H9 (cell line): Measurements from ENCODE around the gene C3orf22. TPM values are rescaled to one million over a fixed set of nuclear protein-coding genes. Genes with fewer than 3 reads are reported as not detected.

Source experiments
- DNase-seq: peaks from one replicate; pipeline ENCODE4 v3.0.0-alpha.2; 2017
- H2AFZ ChIP-seq: one replicate; pipeline ENCODE4 v1.6.1; 2013; ENCODE audit warnings: mild to moderate bottlenecking, low read length, control low read depth, moderate library complexity
- H2AK5ac ChIP-seq: 2 replicates; pipeline ENCODE4 v1.6.1; 2013; ENCODE audit warnings: low read length, control low read depth, mixed read lengths; ENCODE audit not compliant: insufficient read length
- H2BK120ac ChIP-seq: one replicate; pipeline ENCODE4 v1.6.1; 2013; ENCODE audit warnings: low read depth, mild to moderate bottlenecking, low read length, control low read depth, inconsistent platforms; ENCODE audit not compliant: poor library complexity, severe bottlenecking
- H2BK12ac ChIP-seq: 2 replicates; pipeline ENCODE4 v1.6.1; 2013; ENCODE audit warnings: low read length, control low read depth, mixed read lengths, low read depth; ENCODE audit not compliant: insufficient read length
- H2BK15ac ChIP-seq: 2 replicates; pipeline ENCODE4 v1.6.1; 2013; ENCODE audit warnings: low read depth, low read length, control low read depth
- H2BK20ac ChIP-seq: one replicate; pipeline ENCODE4 v1.6.1; 2013; ENCODE audit warnings: low read depth, mild to moderate bottlenecking, low read length, control low read depth, inconsistent platforms; ENCODE audit not compliant: poor library complexity, severe bottlenecking
- H2BK5ac ChIP-seq: 2 replicates; pipeline ENCODE4 v1.6.1; 2013; ENCODE audit warnings: low read length, control low read depth, mixed read lengths; ENCODE audit not compliant: insufficient read length
- H3K14ac ChIP-seq: 2 replicates; pipeline ENCODE4 v1.6.1; 2013; ENCODE audit warnings: low read length, control low read depth; ENCODE audit not compliant: insufficient read depth
- H3K18ac ChIP-seq: 2 replicates; pipeline ENCODE4 v1.6.1; 2013; ENCODE audit warnings: low read depth, mild to moderate bottlenecking, mixed read lengths, low read length, control low read depth; ENCODE audit not compliant: insufficient read length
- H3K23ac ChIP-seq: 2 replicates; pipeline ENCODE4 v1.6.1; 2013; ENCODE audit warnings: low read length, control low read depth, mixed read lengths, low read depth; ENCODE audit not compliant: insufficient read length
- H3K23me2 ChIP-seq: 2 replicates; pipeline ENCODE4 v1.6.1; 2013; ENCODE audit warnings: low read depth, mild to moderate bottlenecking, mixed read lengths, low read length, control low read depth; ENCODE audit not compliant: insufficient read length, poor library complexity, severe bottlenecking
- H3K27ac ChIP-seq: 2 replicates; pipeline ENCODE4 v1.5.1; 2013; ENCODE audit warnings: low read length, control low read depth, mixed read lengths, low read depth; ENCODE audit not compliant: insufficient read length
- H3K27me3 ChIP-seq: 2 replicates; pipeline ENCODE4 v1.6.1; 2013; ENCODE audit warnings: low read length, control low read depth, inconsistent platforms; ENCODE audit not compliant: insufficient read depth
- H3K4ac ChIP-seq: 2 replicates; pipeline ENCODE4 v1.6.1; 2013; ENCODE audit warnings: low read depth, mild to moderate bottlenecking, control low read depth, inconsistent platforms, low read length, moderate library complexity
- H3K4me1 ChIP-seq: 2 replicates; pipeline ENCODE4 v1.6.1; 2013; ENCODE audit warnings: low read length, control low read depth, inconsistent platforms; ENCODE audit not compliant: insufficient read depth
- H3K4me2 ChIP-seq: 2 replicates; pipeline ENCODE4 v1.6.1; 2013; ENCODE audit warnings: low read length, control low read depth, mixed read lengths; ENCODE audit not compliant: insufficient read length, insufficient read depth
- H3K56ac ChIP-seq: 2 replicates; pipeline ENCODE4 v1.6.1; 2013; ENCODE audit warnings: low read depth, mild to moderate bottlenecking, mixed read lengths, low read length, control low read depth; ENCODE audit not compliant: insufficient read length
- H3K79me1 ChIP-seq: 2 replicates; pipeline ENCODE4 v1.6.1; 2013; ENCODE audit warnings: low read depth, mild to moderate bottlenecking, moderate library complexity, low read length, control low read depth, inconsistent platforms; ENCODE audit not compliant: insufficient read depth, poor library complexity, severe bottlenecking
- H3K79me2 ChIP-seq: 2 replicates; pipeline ENCODE4 v1.6.1; 2013; ENCODE audit warnings: low read length, control low read depth, inconsistent platforms; ENCODE audit not compliant: insufficient read depth
- H3K9ac ChIP-seq: 2 replicates; pipeline ENCODE4 v1.6.1; 2013; ENCODE audit warnings: low read length, control low read depth, mixed read lengths; ENCODE audit not compliant: insufficient read length; ENCODE audit errors: extremely low read depth
- H3K9me3 ChIP-seq: one replicate; pipeline ENCODE4 v1.6.1; 2013; ENCODE audit warnings: low read depth, low read length, inconsistent platforms; ENCODE audit not compliant: control insufficient read depth
- H3T11ph ChIP-seq: one replicate; pipeline ENCODE4 v1.6.1; 2013; ENCODE audit warnings: mild to moderate bottlenecking, low read length, control low read depth, inconsistent platforms
- H4K20me1 ChIP-seq: one replicate; pipeline ENCODE4 v1.6.1; 2013; ENCODE audit not compliant: control insufficient read depth, insufficient read length, insufficient read depth
- H4K5ac ChIP-seq: 2 replicates; pipeline ENCODE4 v1.6.1; 2013; ENCODE audit warnings: low read depth, mild to moderate bottlenecking, mixed read lengths, low read length, control low read depth; ENCODE audit not compliant: insufficient read length
- H4K8ac ChIP-seq: replicated peaks from 2 replicates; pipeline ENCODE4 v1.6.1; 2013; ENCODE audit warnings: low read length, control low read depth, mixed read lengths, low read depth; ENCODE audit not compliant: insufficient read length
- H4K91ac ChIP-seq: 2 replicates; pipeline ENCODE4 v1.6.1; 2013; ENCODE audit warnings: low read depth, mild to moderate bottlenecking, moderate library complexity, mixed read lengths, low read length, control low read depth; ENCODE audit not compliant: insufficient read length
- H3K27ac Mint-ChIP-seq, 3 experiments: 2 replicates in 2 of 3; 3 replicates in 1 of 3; pipeline ENCODE4 v1.8.0; 2020 to 2021; ENCODE audit warnings: mixed read lengths in 3 of 3, mild to moderate bottlenecking in 1 of 3, moderate library complexity in 1 of 3
- H3K27me3 Mint-ChIP-seq: 2 replicates; pipeline ENCODE4 v1.8.0; 2021; ENCODE audit warnings: low read depth, mild to moderate bottlenecking, moderate library complexity, mixed read lengths
- H3K36me3 Mint-ChIP-seq, 3 experiments: 2 replicates in 2 of 3; 3 replicates in 1 of 3; pipeline ENCODE4 v1.8.0; 2020 to 2021; ENCODE audit warnings: low read depth in 3 of 3, mixed read lengths in 3 of 3; ENCODE audit not compliant: insufficient read depth in 1 of 3
- H3K4me1 Mint-ChIP-seq, 2 experiments: 2 replicates each; pipeline ENCODE4 v1.8.0; 2020; ENCODE audit warnings: mixed read lengths in 2 of 2
- H3K4me3 Mint-ChIP-seq, 2 experiments: 2 replicates in 1 of 2; 3 replicates in 1 of 2; pipeline ENCODE4 v1.8.0; 2020 to 2021; ENCODE audit warnings: mild to moderate bottlenecking in 2 of 2, mixed read lengths in 2 of 2, moderate library complexity in 1 of 2
- H3K9me3 Mint-ChIP-seq, 2 experiments: 2 replicates in 1 of 2; 3 replicates in 1 of 2; pipeline ENCODE4 v1.8.0; 2020; ENCODE audit warnings: mild to moderate bottlenecking in 2 of 2, mixed read lengths in 2 of 2, moderate library complexity in 1 of 2
- WGBS: extraction: QIAGEN DNeasy Blood & Tissue Kit; methylation state at CpG from one replicate; pipeline ENCODE4 v1.1.7; 2013; ENCODE audit warnings: missing lambda C conversion rate, low lambda C conversion rate, mixed read lengths; ENCODE audit not compliant: insufficient read length; ENCODE audit errors: extremely low coverage; 5-methylcytosine and 5-hydroxymethylcytosine counted together
- total RNA-seq: library from RNA; stranded (reverse); gene quantifications from 2 replicates; pipeline ENCODE4 v1.2.1, GENCODE V29; 2021
- TF ChIP-seq, protein P1 (sequence below): fragments of 200-600 bp; sonication (generic); conservative IDR thresholded peaks from 3 replicates; pipeline ENCODE4 v1.8.0; 2021; ENCODE audit warnings: antibody characterized with exemption, mild to moderate bottlenecking

Gene C3orf22
- total RNA-seq, 1 experiment from 2014 or later, result not detected

DNA sequence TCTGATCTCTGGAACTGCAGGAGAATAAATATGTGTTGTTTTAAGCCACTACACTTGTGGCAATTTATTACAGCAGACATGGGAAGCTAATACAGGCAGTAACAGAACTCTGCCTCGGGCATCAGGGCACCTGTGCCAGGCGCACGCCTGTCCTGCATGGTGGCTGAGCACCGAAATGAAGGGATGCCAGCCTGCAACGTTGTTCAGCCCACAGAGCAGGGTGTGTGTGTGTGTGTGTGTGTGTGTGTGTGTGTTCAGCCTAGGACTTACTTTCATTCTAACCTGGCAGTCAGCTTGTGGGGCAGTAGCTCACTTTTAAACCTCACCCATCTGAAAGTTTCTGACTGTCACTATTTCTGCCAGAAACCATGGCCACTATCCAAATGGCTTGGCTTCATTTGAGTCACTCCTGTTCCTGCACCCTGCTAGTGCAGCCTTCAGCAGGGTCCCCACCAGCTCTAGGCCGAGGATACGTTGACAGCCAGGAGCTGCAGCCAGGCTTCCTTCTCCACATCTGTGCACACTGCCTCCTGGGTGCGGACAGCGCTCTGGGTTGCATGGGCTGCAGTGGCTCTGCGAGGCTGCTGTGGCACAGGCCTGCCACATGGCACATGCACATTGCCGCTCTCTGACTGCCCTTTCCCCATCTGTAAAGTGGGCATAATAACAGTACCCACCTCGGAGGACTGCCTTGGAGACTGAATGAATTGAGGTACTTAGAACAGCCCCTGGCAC, 45.6 kb downstream of the C3orf22 start:
- Histone ChIP-seq H2BK15ac (no peak overlapping the region), H2BK20ac (no peak overlapping the region), H3K23ac (no peak overlapping the region), H3K27ac (no peak overlapping the region), H4K8ac (no peak overlapping the region), H3K79me2 (no peaks in the 10 kb centered on the region), H3K27me3 (no peaks in the 10 kb centered on the region), H3K4me2 (no peak overlapping the region), H3T11ph (no peak overlapping the region), H3K18ac (no peak overlapping the region), H2AK5ac (no peak overlapping the region), H2AFZ (no peak overlapping the region), H2BK120ac (no peak overlapping the region), H3K14ac (no peak overlapping the region), H2BK5ac (no peak overlapping the region), H4K20me1 (no peaks in the 10 kb centered on the region), H3K4me1 (no peaks in the 10 kb centered on the region), H4K5ac (no peak overlapping the region), H3K4ac (no peak overlapping the region), H3K56ac (no peak overlapping the region), H3K9ac (no peak overlapping the region), H2BK12ac (no peak overlapping the region), H3K9me3 (no peaks in the 10 kb centered on the region), H3K79me1 (no peaks in the 10 kb centered on the region), H4K91ac (no peak overlapping the region), H3K23me2 (no peaks in the 10 kb centered on the region)
- Mint-ChIP-seq H3K27me3 (no peaks in the 10 kb centered on the region), H3K4me1 (no peaks in the 10 kb centered on the region), H3K27ac (no peak overlapping the region), H3K36me3 (no peaks in the 10 kb centered on the region), H3K4me3 (no peak overlapping the region), H3K9me3 (no peaks in the 10 kb centered on the region)
- DNase-seq, result no peak
- no CpG with 5 or more reads among the region's 12 CpGs for WGBS
- TF ChIP-seq, protein P1, sequence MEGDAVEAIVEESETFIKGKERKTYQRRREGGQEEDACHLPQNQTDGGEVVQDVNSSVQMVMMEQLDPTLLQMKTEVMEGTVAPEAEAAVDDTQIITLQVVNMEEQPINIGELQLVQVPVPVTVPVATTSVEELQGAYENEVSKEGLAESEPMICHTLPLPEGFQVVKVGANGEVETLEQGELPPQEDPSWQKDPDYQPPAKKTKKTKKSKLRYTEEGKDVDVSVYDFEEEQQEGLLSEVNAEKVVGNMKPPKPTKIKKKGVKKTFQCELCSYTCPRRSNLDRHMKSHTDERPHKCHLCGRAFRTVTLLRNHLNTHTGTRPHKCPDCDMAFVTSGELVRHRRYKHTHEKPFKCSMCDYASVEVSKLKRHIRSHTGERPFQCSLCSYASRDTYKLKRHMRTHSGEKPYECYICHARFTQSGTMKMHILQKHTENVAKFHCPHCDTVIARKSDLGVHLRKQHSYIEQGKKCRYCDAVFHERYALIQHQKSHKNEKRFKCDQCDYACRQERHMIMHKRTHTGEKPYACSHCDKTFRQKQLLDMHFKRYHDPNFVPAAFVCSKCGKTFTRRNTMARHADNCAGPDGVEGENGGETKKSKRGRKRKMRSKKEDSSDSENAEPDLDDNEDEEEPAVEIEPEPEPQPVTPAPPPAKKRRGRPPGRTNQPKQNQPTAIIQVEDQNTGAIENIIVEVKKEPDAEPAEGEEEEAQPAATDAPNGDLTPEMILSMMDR, result no peak
